GM18505 (cell line): ENCODE results near the gene PCDHGA6.
"Not testable (repeated sequence)": the region's sequence is repeated elsewhere in the genome, so short reads cannot be mapped to it uniquely, and the experiment has no call there.

Experiments used
- ATAC-seq: cut with Tn5 transposase; IDR thresholded peaks from one replicate; pipeline ENCODE4 v1.9.1; 2021; ENCODE audit not compliant: unreplicated experiment
- POLR2A ChIP-seq: IDR thresholded peaks from 4 replicates; pipeline ENCODE4 v1.6.1; 2011; ENCODE audit warnings: borderline replicate concordance; ENCODE audit not compliant: insufficient read depth, insufficient read length; ENCODE audit errors: extremely low read depth

Gene PCDHGA6

GRCh38 chr5:141371572-141372475, 1.9 kb upstream of the PCDHGA6 start:
- TF ChIP-seq POLR2A: no peak
- ATAC-seq: no peak

- ATAC-seq: no peak
- TF ChIP-seq POLR2A: no peak
Observed at GRCh38 chr5:141374627-141375026, 936 bp downstream of the PCDHGA6 start.

DNA sequence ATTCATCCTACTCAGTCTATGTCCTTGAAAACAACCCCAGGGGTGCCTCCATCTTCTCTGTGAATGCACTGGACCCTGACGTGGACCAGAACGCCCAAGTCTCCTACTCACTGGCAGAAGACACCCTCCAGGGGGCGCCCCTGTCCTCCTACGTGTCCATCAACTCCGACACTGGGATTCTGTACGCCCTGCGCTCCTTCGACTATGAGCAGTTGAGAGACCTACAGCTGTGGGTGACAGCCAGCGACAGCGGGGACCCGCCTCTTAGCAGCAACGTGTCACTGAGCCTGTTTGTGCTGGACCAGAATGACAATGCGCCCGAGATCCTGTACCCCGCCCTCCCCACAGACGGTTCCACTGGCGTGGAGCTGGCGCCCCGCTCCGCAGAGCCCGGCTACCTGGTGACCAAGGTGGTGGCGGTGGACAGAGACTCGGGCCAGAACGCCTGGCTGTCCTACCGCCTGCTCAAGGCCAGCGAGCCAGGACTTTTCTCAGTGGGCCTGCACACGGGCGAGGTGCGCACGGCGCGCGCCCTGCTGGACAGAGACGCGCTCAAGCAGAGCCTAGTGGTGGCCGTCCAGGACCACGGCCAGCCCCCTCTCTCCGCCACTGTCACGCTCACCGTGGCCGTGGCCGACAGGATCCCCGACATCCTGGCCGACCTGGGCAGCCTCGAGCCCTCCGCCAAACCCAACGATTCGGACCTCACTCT, 1.9 kb downstream of the PCDHGA6 start:
- not testable (repeated sequence) for ATAC-seq

DNA sequence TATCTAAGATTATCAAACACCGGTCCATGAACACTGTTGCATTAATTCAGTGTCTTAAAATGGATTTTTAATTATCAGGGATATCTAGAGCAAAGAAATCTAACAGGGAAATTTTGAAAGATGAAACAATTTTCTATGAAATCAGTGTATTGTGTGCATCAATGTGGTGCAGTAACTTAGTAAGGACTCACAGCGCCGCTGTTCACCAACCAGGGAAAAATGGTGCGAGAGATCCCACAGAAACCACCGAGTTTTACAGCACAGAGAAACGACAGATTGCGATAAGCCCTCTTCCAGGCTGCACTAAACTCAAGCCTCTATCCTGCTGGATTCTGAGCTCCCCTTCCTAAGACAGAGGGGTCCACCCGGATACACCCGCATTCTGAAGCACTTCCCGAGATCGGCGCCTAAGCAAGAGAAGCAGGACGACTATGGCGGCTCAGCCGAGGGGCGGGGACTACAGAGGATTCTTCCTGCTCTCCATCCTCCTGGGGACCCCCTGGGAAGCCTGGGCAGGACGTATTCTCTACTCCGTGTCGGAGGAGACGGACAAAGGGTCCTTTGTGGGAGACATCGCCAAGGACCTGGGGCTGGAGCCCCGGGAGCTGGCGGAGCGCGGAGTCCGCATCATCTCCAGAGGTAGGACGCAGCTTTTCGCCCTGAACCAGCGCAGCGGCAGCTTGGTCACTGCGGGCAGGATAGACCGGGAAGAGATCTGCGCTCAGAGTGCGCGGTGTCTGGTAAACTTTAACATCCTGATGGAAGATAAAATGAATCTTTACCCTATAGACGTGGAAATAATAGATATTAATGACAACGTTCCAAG, 9.0 kb downstream of the PCDHGA6 start, which contains the start of gene PCDHGA7:
TSS of gene PCDHGA7 (plus strand) at position 274 of the 826 bp plus-strand sequence. CDS start at position 432, 158 bp downstream.
- ATAC-seq: no peak

GRCh38 chr5:141383345-141383744, 9.7 kb downstream of the PCDHGA6 start:
- ATAC-seq: no peak
- TF ChIP-seq POLR2A: no peak

More for the DNA sequence above, 9.0 kb downstream of the PCDHGA6 start, which contains the start of gene PCDHGA7:
- TF ChIP-seq POLR2A: no peak

DNA sequence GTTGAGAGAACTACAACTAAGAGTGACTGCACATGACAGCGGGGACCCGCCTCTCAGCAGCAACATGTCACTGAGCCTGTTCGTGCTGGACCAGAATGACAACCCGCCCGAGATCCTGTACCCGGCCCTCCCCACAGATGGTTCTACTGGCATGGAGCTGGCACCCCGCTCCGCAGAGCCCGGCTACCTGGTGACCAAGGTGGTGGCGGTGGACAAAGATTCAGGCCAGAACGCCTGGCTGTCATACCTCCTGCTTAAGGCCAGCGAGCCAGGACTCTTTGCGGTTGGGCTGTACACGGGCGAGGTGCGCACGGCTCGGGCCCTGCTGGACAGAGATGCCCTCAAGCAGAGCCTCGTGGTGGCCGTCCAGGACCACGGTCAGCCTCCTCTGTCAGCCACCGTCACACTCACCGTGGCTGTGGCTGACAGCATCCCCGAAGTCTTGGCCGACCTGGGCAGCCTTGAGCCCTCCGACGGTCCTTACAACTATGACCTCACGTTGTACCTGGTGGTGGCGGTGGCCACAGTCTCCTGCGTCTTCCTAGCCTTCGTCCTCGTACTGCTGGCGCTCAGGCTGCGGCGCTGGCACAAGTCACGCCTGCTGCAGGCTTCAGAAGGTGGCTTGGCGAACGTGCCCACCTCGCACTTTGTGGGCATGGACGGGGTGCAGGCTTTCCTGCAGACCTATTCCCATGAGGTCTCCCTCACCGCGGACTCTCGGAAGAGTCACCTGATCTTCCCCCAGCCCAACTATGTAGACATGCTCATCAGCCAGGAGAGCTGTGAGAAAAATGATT, 11.0 kb downstream of the PCDHGA6 start:
- ATAC-seq: no peak
- TF ChIP-seq POLR2A: no peak

DNA sequence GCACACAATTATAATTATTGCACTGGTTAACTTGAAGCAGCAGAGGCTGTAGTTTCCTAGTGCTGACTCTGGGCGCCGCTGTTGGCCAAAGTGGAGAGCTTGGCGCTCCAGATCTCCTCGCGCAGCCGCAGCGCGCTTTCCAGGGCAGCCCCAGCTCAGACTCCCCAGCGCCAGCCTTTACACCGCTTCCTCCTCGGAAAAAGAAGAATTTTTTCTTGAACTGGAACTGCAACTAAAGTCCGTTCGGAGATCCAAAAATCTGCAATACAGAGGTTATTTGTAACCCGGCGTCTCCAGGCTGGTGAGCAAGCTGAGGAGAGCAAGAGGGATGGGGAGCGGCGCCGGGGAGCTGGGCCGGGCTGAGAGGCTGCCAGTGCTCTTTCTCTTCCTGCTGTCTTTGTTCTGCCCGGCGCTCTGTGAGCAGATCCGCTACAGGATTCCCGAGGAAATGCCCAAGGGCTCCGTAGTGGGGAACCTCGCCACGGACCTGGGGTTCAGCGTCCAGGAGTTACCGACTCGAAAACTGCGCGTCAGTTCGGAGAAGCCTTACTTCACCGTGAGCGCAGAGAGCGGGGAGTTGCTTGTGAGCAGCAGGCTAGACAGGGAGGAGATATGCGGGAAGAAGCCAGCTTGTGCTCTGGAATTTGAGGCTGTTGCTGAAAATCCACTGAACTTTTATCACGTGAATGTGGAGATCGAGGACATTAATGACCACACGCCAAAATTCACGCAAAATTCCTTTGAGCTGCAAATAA, 14.0 kb downstream of the PCDHGA6 start, which contains the start of gene PCDHGB4:
TSS of gene PCDHGB4 (plus strand) at position 142 of the 755 bp plus-strand sequence. CDS start at position 329, 187 bp downstream.
- not testable (repeated sequence) for ATAC-seq

- no peak for TF ChIP-seq POLR2A
- ATAC-seq: no peak
Observed at GRCh38 chr5:141388661-141389060, 15.0 kb downstream of the PCDHGA6 start.

DNA sequence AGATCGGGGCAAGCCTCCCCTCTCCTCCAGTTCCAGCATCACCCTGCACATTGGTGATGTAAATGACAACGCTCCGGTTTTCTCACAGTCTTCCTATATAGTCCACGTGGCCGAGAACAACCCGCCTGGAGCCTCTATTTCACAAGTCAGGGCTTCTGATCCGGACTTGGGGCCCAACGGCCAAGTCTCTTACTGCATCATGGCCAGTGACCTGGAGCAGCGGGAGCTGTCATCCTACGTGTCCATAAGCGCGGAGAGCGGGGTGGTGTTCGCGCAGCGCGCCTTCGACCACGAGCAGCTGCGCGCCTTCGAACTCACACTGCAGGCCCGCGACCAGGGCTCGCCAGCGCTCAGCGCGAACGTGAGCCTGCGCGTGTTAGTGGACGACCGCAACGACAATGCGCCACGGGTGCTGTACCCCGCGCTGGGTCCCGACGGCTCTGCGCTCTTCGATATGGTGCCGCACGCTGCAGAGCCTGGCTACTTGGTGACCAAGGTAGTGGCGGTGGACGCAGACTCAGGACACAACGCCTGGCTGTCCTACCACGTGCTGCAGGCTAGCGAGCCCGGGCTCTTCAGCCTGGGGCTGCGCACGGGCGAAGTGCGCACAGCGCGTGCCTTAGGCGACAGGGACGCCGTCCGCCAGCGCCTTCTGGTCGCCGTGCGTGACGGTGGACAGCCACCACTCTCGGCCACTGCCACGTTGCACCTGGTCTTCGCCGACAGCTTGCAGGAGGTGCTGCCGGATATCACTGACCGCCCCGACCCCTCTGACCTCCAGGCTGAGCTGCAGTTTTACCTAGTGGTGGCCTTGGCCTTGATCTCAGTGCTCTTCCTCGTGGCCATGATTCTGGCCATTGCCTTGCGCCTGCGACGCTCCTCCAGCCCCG, 15.7 kb downstream of the PCDHGA6 start:
- no peak for TF ChIP-seq POLR2A

GRCh38 chr5:141392429-141393198, 18.9 kb downstream of the PCDHGA6 start, which contains the start of gene PCDHGA8:
PCDHGA8 (plus strand) TSS chr5:141392633; CDS start chr5:141392814, 181 bp downstream.
- no peak for ATAC-seq
- TF ChIP-seq POLR2A: no peak

More for the DNA sequence above, 15.7 kb downstream of the PCDHGA6 start:
- ATAC-seq: no peak
